ENCODE measurements around the gene ATOX1. TPM values are rescaled to one million over a fixed set of nuclear protein-coding genes. Genes with fewer than 3 reads are reported as not detected.
A peak's percentile ranks its signal among the peaks of the same experiment; 100 is the strongest.

Gene ATOX1
- total and polyA plus RNA-seq, 2 of the 13 experiments (the other 11 are each of a cell fraction or from before 2014, with no cell fraction given) = 62.4 to 124 TPM

DNA sequence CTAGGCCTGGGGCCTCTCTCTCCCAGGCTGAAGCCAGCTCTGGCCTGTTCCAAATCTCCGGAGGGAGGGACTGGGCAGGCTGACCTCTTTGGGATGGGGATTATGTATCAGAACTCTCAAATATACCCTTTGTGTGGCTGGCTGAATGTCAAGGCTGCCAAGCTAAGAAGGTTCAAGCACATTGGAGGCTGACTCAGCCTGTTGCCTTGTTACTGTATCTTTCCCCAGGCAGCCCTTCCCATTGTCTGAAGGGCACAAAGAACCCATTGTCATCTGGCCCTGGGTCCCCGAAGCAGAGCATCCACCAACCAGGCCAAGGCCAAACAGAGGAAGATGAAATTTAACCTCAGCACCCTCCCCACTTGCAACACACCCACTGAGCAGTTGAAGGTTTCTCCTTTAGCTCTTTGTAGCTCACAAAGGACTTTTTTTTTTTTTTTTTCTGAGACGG is 64.4 kb downstream of the ATOX1 start (continued):
- TF ChIP-seq, protein P1, sequence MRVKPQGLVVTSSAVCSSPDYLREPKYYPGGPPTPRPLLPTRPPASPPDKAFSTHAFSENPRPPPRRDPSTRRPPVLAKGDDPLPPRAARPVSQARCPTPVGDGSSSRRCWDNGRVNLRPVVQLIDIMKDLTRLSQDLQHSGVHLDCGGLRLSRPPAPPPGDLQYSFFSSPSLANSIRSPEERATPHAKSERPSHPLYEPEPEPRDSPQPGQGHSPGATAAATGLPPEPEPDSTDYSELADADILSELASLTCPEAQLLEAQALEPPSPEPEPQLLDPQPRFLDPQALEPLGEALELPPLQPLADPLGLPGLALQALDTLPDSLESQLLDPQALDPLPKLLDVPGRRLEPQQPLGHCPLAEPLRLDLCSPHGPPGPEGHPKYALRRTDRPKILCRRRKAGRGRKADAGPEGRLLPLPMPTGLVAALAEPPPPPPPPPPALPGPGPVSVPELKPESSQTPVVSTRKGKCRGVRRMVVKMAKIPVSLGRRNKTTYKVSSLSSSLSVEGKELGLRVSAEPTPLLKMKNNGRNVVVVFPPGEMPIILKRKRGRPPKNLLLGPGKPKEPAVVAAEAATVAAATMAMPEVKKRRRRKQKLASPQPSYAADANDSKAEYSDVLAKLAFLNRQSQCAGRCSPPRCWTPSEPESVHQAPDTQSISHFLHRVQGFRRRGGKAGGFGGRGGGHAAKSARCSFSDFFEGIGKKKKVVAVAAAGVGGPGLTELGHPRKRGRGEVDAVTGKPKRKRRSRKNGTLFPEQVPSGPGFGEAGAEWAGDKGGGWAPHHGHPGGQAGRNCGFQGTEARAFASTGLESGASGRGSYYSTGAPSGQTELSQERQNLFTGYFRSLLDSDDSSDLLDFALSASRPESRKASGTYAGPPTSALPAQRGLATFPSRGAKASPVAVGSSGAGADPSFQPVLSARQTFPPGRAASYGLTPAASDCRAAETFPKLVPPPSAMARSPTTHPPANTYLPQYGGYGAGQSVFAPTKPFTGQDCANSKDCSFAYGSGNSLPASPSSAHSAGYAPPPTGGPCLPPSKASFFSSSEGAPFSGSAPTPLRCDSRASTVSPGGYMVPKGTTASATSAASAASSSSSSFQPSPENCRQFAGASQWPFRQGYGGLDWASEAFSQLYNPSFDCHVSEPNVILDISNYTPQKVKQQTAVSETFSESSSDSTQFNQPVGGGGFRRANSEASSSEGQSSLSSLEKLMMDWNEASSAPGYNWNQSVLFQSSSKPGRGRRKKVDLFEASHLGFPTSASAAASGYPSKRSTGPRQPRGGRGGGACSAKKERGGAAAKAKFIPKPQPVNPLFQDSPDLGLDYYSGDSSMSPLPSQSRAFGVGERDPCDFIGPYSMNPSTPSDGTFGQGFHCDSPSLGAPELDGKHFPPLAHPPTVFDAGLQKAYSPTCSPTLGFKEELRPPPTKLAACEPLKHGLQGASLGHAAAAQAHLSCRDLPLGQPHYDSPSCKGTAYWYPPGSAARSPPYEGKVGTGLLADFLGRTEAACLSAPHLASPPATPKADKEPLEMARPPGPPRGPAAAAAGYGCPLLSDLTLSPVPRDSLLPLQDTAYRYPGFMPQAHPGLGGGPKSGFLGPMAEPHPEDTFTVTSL (CRISPR knock-in tag; IDR thresholded peaks at IDR 0.05; ENCODE audit: borderline replicate concordance) = peak; percentile 27; the same call in 1 of the 2 replicates
- TF ChIP-seq KLF15 (CRISPR knock-in tag; IDR thresholded peaks at IDR 0.05; ENCODE audit: borderline replicate concordance) = no peak
- TF ChIP-seq KMT2B (CRISPR knock-in tag; IDR thresholded peaks at IDR 0.05) = 0 out of 2 replicates have a peak, but pooled peaks have one; percentile 32
- TF ChIP-seq ATAD3A (CRISPR knock-in tag; IDR thresholded peaks at IDR 0.05) = no peak
- TF ChIP-seq, protein P2, sequence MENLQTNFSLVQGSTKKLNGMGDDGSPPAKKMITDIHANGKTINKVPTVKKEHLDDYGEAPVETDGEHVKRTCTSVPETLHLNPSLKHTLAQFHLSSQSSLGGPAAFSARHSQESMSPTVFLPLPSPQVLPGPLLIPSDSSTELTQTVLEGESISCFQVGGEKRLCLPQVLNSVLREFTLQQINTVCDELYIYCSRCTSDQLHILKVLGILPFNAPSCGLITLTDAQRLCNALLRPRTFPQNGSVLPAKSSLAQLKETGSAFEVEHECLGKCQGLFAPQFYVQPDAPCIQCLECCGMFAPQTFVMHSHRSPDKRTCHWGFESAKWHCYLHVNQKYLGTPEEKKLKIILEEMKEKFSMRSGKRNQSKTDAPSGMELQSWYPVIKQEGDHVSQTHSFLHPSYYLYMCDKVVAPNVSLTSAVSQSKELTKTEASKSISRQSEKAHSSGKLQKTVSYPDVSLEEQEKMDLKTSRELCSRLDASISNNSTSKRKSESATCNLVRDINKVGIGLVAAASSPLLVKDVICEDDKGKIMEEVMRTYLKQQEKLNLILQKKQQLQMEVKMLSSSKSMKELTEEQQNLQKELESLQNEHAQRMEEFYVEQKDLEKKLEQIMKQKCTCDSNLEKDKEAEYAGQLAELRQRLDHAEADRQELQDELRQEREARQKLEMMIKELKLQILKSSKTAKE (CRISPR knock-in tag; IDR thresholded peaks at IDR 0.05; ENCODE audit: borderline replicate concordance) = peak; percentile 82
- no peak for TF ChIP-seq ZNF431 (CRISPR knock-in tag; IDR thresholded peaks at IDR 0.05; ENCODE audit: borderline replicate concordance, low read depth)
- TF ChIP-seq, protein P3, sequence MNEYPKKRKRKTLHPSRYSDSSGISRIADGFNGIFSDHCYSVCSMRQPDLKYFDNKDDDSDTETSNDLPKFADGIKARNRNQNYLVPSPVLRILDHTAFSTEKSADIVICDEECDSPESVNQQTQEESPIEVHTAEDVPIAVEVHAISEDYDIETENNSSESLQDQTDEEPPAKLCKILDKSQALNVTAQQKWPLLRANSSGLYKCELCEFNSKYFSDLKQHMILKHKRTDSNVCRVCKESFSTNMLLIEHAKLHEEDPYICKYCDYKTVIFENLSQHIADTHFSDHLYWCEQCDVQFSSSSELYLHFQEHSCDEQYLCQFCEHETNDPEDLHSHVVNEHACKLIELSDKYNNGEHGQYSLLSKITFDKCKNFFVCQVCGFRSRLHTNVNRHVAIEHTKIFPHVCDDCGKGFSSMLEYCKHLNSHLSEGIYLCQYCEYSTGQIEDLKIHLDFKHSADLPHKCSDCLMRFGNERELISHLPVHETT (CRISPR knock-in tag; conservative IDR thresholded peaks at IDR 0.05) = 0 out of 2 replicates have a peak, but pooled peaks have one; percentile 15
- no peak for TF ChIP-seq LCORL (IDR thresholded peaks at IDR 0.05)
- TF ChIP-seq LCORL (CRISPR knock-in tag; IDR thresholded peaks at IDR 0.05) = no peak
- TF ChIP-seq SALL2 (CRISPR knock-in tag; IDR thresholded peaks at IDR 0.05) = no peak
- no peak for TF ChIP-seq ZSCAN21 (CRISPR knock-in tag; IDR thresholded peaks at IDR 0.05; ENCODE audit: borderline replicate concordance)
- no peak for TF ChIP-seq ZNF607 (CRISPR knock-in tag; IDR thresholded peaks at IDR 0.05; ENCODE audit: borderline replicate concordance)
- peak; percentile 56; the same call in 1 of the 2 replicates for TF ChIP-seq ERF (CRISPR knock-in tag; IDR thresholded peaks at IDR 0.05)
- TF ChIP-seq ZNF615 (CRISPR knock-in tag; IDR thresholded peaks at IDR 0.05; ENCODE audit: borderline replicate concordance) = no peak
- no peak for TF ChIP-seq NRL (CRISPR knock-in tag; IDR thresholded peaks at IDR 0.05; ENCODE audit: borderline replicate concordance)
- peak; percentile 31; the same call in 1 of the 2 replicates for TF ChIP-seq ZNF792 (CRISPR knock-in tag; IDR thresholded peaks at IDR 0.05)
- no peak for TF ChIP-seq ZNF331 (CRISPR knock-in tag; IDR thresholded peaks at IDR 0.05)
- TF ChIP-seq SOX5 (CRISPR knock-in tag; IDR thresholded peaks at IDR 0.05; ENCODE audit: borderline replicate concordance) = peak; percentile 99
- no peak for TF ChIP-seq ZNF260 (CRISPR knock-in tag; IDR thresholded peaks at IDR 0.05; ENCODE audit: borderline replicate concordance, low read depth)
- TF ChIP-seq CBX5 (CRISPR knock-in tag; IDR thresholded peaks at IDR 0.05; ENCODE audit: borderline replicate concordance) = no peak
- peak; percentile 91 for TF ChIP-seq SKI (IDR thresholded peaks at IDR 0.05; ENCODE audit: partially characterized antibody)
- no peak for TF ChIP-seq JARID2 (CRISPR knock-in tag; IDR thresholded peaks at IDR 0.05; ENCODE audit: insufficient replicate concordance)
- no peak for TF ChIP-seq GPN1 (CRISPR knock-in tag; IDR thresholded peaks at IDR 0.05; ENCODE audit: borderline replicate concordance)

All from HepG2 (cell line).